Measurements from ENCODE around the gene MRPS30.
"Not testable (repeated sequence)": the region's sequence is repeated elsewhere in the genome, so short reads cannot be mapped to it uniquely, and the experiment has no call there.

MRPS30 gene

DNA sequence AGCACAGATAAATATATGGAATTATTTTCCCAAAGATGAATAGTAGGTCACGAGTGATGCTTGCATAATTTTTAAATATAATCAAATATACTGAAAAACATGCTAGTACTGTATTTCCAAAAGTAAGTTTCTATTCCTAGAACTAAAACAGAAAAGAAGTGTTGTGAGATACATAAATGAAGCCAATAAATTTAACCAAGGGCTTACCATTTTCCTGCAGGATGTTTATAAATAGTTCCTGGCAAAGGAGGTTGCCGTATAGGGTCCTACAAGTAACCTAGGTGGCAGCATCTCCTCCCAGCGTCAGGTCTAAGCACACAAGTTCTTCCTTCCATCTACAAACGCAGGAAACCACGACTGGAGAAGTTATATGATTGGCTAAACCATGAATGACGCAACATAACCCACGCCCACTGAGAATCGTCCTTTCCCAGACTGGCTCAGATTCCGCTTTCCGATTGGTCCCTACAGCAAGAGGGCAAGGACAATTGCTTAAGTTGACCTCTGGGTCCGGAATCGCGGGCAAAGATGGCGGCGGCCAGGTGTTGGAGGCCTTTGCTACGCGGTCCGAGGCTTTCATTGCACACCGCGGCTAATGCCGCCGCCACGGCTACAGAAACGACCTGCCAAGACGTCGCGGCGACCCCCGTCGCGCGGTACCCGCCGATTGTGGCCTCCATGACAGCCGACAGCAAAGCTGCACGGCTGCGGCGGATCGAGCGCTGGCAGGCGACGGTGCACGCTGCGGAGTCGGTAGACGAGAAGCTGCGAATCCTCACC, at the start of gene MRPS30:
MRPS30 (plus strand) TSS at position 513 of the 780 bp plus-strand sequence; CDS start at position 529, 16 bp downstream.
- peak; percentile 78 for DNase-seq

- DNase-seq, result no peak
These were observed 39.4 kb upstream of the MRPS30 start for GRCh38 chr5:44769200-44769876.

- no peak for DNase-seq
These were observed 38.9 kb upstream of the MRPS30 start for GRCh38 chr5:44769877-44770209.

DNA sequence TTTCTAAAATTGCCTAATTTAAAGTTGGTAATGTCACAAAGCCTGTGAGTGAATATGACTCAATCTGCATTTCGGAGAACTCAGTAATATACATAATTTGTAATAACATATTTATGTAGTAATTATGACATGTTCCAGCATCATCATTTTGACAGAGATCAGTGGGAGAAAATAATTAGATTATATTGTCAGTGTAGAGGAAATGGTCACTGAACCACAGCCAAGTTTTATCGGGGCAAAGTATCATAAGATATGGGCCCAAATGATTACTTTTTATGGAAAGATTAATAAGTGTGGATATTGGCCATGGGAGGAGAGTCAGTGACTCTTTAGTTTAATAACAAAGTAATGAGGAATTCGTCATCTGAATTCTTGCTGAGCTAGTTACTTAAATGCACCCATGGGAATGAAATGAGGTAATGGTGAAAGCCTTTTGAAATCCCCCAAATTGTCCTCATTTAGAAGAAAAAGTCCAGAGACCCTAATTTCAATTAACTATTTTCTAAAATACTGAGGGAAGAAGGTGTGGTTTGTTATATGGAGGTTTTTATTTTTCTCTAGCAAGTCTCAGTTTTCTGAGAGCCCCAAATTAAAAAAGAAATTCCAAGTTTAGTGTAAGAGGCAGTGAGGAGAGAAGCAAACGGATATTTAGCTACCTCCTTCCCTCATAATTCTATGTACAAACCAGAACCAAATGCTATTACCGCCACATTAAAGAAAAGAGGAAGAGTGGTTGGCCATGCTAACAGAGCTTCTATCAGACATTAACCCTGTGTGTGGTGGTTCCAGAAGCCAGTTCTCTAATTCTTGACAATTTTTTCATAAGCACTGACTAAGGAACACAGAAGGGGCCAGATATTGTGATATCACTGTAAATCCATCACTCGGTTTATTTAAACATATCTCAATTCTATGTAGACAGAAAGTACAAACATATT, 37.7 kb upstream of the MRPS30 start:
- no peak for DNase-seq

DNA sequence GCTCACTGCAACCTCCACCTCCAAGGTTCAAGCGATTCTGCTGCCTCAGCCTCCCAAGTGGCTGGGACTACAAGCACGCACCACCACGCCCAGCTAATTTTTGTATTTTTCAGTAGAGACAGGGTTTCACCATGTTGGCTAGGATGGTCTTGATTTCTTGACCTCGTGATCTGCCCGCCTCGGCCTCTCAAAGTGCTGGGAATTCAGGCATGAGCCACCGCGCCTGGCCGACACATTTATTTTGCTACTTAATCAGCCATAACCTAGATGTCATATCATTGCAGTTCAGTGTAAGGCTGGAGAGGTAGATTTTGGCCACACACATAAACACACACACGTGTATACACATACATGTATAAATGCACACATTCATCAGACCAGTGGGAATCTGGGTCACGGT, 36.4 kb upstream of the MRPS30 start:
- DNase-seq, result not testable (repeated sequence)

DNA sequence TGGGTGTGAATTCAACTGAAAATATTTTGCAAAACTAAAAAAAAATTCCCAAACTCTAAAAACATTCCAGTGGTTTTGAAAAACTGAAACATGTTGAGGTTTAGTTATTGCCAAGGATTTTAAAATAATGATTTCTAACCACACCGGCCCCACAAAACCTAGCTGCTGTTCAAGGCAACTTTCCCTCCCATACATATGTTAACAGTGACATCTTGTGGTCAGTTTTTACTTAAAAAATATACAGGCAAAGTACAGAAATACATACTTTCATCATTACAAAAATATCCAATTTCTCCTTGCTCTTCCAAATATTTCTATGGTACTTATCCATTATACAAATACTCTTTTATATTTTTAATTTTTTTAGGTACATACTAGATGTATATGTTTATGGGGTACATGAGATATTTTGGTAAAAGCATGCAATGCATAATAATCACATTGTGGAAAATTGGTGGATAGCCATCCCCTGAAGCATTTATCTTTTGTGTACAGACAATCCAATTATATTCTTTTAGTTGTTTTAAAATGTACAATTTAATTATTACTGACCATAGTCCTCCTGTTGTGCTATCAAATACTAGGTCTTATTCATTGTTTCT, 34.4 kb upstream of the MRPS30 start:
- DNase-seq, result no peak

DNA sequence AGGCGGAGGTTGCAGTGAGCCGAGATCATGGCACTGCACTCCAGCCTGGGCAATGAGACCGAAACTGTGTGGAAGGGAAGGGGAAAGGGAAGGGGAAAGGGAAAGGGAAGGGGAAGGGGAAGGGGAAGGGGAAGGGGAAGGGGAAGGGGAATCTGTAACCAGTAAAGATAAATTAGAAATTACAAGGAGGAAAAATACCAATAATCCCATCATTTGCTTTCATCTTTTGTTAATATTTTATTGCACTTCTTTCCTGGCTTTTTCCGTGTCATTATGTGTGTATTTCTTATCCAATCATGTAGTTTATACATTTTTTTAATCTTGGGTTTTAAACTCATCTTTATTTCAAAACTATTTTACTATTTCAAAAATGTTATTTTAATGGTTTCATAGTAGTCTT, 29.6 kb upstream of the MRPS30 start:
- DNase-seq, result no peak

DNA sequence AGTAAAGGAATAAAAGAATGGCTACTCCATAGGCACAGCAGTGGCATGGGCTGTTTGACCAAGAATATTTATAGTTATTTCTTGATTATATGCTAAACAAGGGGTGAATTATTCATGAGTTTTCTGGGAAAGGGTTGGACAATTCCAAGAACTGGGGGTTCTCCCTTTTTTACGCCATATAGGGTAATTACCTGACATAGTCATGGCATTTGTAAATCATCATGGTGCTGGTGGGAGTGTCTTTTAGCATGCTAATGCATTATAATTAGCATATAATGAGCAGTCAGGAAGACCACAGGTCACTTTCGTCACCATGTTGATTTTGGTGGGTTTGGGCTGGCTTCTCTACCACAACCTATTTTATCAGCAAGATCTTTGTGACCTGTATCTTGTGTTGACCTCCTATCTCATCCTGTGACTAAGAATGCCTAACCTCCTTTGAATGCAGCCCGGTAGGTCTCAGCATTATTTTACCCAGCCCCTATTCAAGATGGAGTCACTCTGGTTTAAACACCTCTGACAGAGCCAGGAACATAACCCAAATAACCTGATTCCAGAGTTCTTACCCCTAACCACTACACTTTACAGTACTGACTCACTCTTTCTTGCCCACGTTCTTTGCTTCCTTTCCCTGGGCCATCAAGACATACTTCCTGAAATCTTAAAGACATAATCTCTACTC, 25.0 kb upstream of the MRPS30 start:
- no peak for DNase-seq

- no peak for DNase-seq
These were observed 21.0 kb upstream of the MRPS30 start for GRCh38 chr5:44787731-44788130.

DNA sequence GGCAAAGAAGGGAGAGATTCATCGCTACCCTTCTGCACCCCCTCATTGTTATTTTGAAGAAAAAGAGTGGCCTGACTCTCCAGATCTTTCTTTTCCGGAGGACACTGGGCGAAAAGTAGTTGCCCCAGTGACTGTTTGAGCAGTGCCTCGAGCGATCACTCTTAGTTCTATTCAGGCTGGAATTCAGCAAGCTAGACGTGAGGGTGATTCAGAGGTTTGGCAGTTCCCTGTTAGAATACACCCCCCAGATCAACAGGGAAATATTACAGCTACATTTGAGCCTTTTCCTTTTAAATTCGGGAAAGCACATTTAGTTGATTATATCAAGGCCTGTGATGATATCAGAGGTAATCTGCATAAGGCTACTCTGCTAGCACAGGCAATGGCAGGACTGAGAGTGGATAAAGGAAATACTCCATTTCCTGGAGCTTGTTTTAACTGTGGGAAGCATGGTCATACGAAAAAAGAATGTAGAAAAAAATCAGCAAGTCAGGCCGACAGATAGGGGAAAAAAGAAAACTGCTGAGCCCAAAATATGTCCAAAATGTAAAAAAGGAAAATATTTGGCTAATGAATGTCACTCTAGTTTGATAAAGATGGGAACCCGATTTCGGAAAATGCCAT, 19.3 kb upstream of the MRPS30 start:
- DNase-seq, result not testable (repeated sequence)

GRCh38 chr5:44792031-44792673, 16.6 kb upstream of the MRPS30 start:
- not testable (repeated sequence) for DNase-seq

GRCh38 chr5:44794371-44794770, 14.4 kb upstream of the MRPS30 start:
- DNase-seq, result no peak

DNA sequence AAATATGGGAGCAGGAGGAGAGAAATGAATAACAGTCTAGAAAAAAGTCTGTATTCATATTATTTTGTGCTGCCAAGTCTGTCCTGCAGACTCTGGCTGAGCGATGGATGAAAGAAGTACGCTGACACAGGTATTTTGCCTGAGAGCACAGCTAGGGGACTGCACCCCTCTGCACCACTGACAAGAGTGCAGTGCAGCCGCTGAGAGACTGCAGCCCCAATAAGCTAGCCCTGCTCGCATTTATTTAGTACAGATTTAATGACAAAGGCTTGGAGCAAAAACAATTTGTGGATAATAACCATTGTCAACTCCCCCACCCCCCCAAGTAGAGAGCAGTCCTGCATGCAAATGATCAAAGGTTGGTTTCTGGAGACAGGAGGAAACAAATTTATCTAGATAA, 13.3 kb upstream of the MRPS30 start:
- no peak for DNase-seq

- no peak for DNase-seq
These were observed 10.9 kb upstream of the MRPS30 start for GRCh38 chr5:44797841-44798240.

- no peak for DNase-seq
These were observed 6.8 kb upstream of the MRPS30 start for GRCh38 chr5:44801992-44802391.

DNA sequence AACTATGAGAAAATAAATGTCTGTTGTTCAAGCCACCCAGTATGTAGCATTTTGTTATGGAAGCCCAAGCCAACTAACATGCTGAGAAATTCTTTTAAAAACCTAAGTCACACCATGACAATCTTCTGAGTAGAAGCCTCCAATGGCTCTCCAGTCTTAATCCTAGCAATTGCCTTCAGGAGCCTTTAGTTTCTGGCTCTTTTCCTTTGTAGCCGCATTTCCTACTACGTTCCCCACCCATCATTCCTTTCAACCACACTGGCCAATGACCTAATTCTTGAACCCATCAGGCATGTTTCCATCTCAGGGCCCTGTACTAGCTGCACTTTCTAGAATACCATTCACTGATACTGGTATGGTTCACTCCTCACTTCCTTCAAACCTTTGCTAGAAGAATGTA, 2.1 kb upstream of the MRPS30 start:
- no peak for DNase-seq

GRCh38 chr5:44807269-44807668, 1.5 kb upstream of the MRPS30 start:
- DNase-seq, result no peak

- DNase-seq, result peak; percentile 53
These were observed 638 bp downstream of the MRPS30 start for GRCh38 chr5:44809215-44809955.

GRCh38 chr5:44809956-44810420, 1.2 kb downstream of the MRPS30 start:
- DNase-seq, result no peak

GRCh38 chr5:44814761-44815160, 6.0 kb downstream of the MRPS30 start:
- no peak for DNase-seq

DNA sequence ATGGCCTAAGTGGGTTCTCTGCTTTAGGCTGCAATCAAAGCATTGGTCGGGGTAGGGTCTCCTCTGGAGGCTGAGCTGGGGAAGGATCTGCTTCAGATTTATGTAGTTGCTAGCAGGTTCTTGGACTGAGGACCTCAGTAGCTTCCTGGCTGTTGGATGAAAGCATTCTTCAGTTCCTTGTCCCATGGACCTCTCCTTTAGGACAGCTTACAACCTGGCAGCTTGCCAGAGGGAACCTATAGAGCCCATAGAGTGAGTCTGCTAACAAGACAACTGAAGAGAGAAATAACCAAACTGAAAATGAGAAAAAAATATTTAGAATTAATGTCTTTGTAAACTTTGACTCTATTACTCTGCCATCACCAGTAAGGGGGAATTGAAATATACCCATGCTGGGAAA, 12.4 kb downstream of the MRPS30 start:
- no peak for DNase-seq

Data from activated CD4-positive, CD25-positive, alpha-beta regulatory T cell treated with anti-CD3 and anti-CD28 coated beads, Interleukin-2, amount 50 U/mL, for 72 hours (primary cell).